ENCODE data around the gene RAPGEF1.

GRCh38 chr9:131577005-131578000, 162.6 kb downstream of the RAPGEF1 start:
- no peak for TF ChIP-seq CTCF (IDR thresholded peaks at IDR 0.05; ENCODE audit: insufficient read depth, low read depth, low read length)
- no peak for TF ChIP-seq EZH2 (IDR thresholded peaks at IDR 0.05; ENCODE audit: insufficient read depth, low read length)

Measured in astrocyte (in vitro differentiated cells and primary cell).